ENCODE results near the gene PAMR1.
A peak's percentile ranks its signal among the peaks of the same experiment; 100 is the strongest.

The PAMR1 gene

GRCh38 chr11:35454362-35454761 is 71.1 kb downstream of the PAMR1 start:
- Histone ChIP-seq H3K9me3 (ENCODE audit: control insufficient read depth, insufficient read depth, low read length) (no peaks in the 10 kb centered on the region), H3K27me3 (ENCODE audit: control insufficient read depth, insufficient read depth, low read length) (no peaks in the 10 kb centered on the region), H3K36me3 (ENCODE audit: control insufficient read depth, insufficient read depth, low read length) (no peaks in the 10 kb centered on the region), H3K4me3 (ENCODE audit: low read depth, low read length) (no peak overlapping the region), H3K4me1 (ENCODE audit: control insufficient read depth, insufficient read depth, low read length) (no peaks in the 10 kb centered on the region), H3K9ac (ENCODE audit: low read depth, low read length) (no peak overlapping the region), H3K27ac (ENCODE audit: low read depth, low read length) (no peak overlapping the region)

GRCh38 chr11:35436581-35437250 is 88.7 kb downstream of the PAMR1 start:
- H3K27ac ChIP-seq (ENCODE audit: low read depth, low read length), result no peak overlapping the region
- no peaks in the 10 kb centered on the region for H3K9me3 ChIP-seq (ENCODE audit: control insufficient read depth, insufficient read depth, low read length)
- H3K27me3 ChIP-seq (ENCODE audit: control insufficient read depth, insufficient read depth, low read length), result no peaks in the 10 kb centered on the region

GRCh38 chr11:35433588-35433987 is 91.8 kb downstream of the PAMR1 start:
- no peak overlapping the region for H3K27ac ChIP-seq (ENCODE audit: low read depth, low read length)
- H3K36me3 ChIP-seq (ENCODE audit: control insufficient read depth, insufficient read depth, low read length), result peaks cover 10% of the 10 kb centered on the region; the same call in 1 of the 2 replicates
- no peaks in the 10 kb centered on the region for H3K27me3 ChIP-seq (ENCODE audit: control insufficient read depth, insufficient read depth, low read length)
- no peaks in the 10 kb centered on the region for H3K4me1 ChIP-seq (ENCODE audit: control insufficient read depth, insufficient read depth, low read length)
- H3K9ac ChIP-seq (ENCODE audit: low read depth, low read length), result no peak overlapping the region
- H3K4me3 ChIP-seq (ENCODE audit: low read depth, low read length), result no peak overlapping the region
- H3K9me3 ChIP-seq (ENCODE audit: control insufficient read depth, insufficient read depth, low read length), result no peaks in the 10 kb centered on the region

More at GRCh38 chr11:35436581-35437250, 88.7 kb downstream of the PAMR1 start:
- no peak overlapping the region for H3K4me3 ChIP-seq (ENCODE audit: low read depth, low read length)
- H3K4me1 ChIP-seq (ENCODE audit: control insufficient read depth, insufficient read depth, low read length), result no peaks in the 10 kb centered on the region
- H3K36me3 ChIP-seq (ENCODE audit: control insufficient read depth, insufficient read depth, low read length), result peaks cover 10% of the 10 kb centered on the region; the same call in 1 of the 2 replicates
- no peak overlapping the region for H3K9ac ChIP-seq (ENCODE audit: low read depth, low read length)

- H3K27me3 ChIP-seq (ENCODE audit: control insufficient read depth, insufficient read depth, low read length), result no peaks in the 10 kb centered on the region
- no peak overlapping the region for H3K9ac ChIP-seq (ENCODE audit: low read depth, low read length)
- H3K4me1 ChIP-seq (ENCODE audit: control insufficient read depth, insufficient read depth, low read length), result no peaks in the 10 kb centered on the region
- no peak overlapping the region for H3K27ac ChIP-seq (ENCODE audit: low read depth, low read length)
- H3K36me3 ChIP-seq (ENCODE audit: control insufficient read depth, insufficient read depth, low read length), result peaks cover 10% of the 10 kb centered on the region; the same call in 1 of the 2 replicates
- no peaks in the 10 kb centered on the region for H3K9me3 ChIP-seq (ENCODE audit: control insufficient read depth, insufficient read depth, low read length)
- H3K4me3 ChIP-seq (ENCODE audit: low read depth, low read length), result no peak overlapping the region
Observed at GRCh38 chr11:35432464-35432863, 93.0 kb downstream of the PAMR1 start.

- Histone ChIP-seq H3K4me1 (ENCODE audit: control insufficient read depth, insufficient read depth, low read length) (no peaks in the 10 kb centered on the region), H3K27me3 (ENCODE audit: control insufficient read depth, insufficient read depth, low read length) (peaks cover 28% of the 10 kb centered on the region), H3K9me3 (ENCODE audit: control insufficient read depth, insufficient read depth, low read length) (no peaks in the 10 kb centered on the region), H3K27ac (ENCODE audit: low read depth, low read length) (no peak overlapping the region), H3K36me3 (ENCODE audit: control insufficient read depth, insufficient read depth, low read length) (peaks cover 3% of the 10 kb centered on the region; the same call in 1 of the 2 replicates), H3K9ac (ENCODE audit: low read depth, low read length) (no peak overlapping the region), H3K4me3 (ENCODE audit: low read depth, low read length) (no peak overlapping the region)
Observed at GRCh38 chr11:35427071-35427470, 98.3 kb downstream of the PAMR1 start.

- no peaks in the 10 kb centered on the region for H3K36me3 ChIP-seq (ENCODE audit: control insufficient read depth, insufficient read depth, low read length)
- H3K27me3 ChIP-seq (ENCODE audit: control insufficient read depth, insufficient read depth, low read length), result peaks cover 35% of the 10 kb centered on the region
- H3K4me1 ChIP-seq (ENCODE audit: control insufficient read depth, insufficient read depth, low read length), result no peaks in the 10 kb centered on the region
- no peak overlapping the region for H3K27ac ChIP-seq (ENCODE audit: low read depth, low read length)
- no peak overlapping the region for H3K9ac ChIP-seq (ENCODE audit: low read depth, low read length)
- no peak overlapping the region for H3K4me3 ChIP-seq (ENCODE audit: low read depth, low read length)
- H3K9me3 ChIP-seq (ENCODE audit: control insufficient read depth, insufficient read depth, low read length), result no peaks in the 10 kb centered on the region
Observed at GRCh38 chr11:35426351-35426750, 99.1 kb downstream of the PAMR1 start.

GRCh38 chr11:35425603-35426212 is 99.7 kb downstream of the PAMR1 start:
- H3K4me1 ChIP-seq (ENCODE audit: control insufficient read depth, insufficient read depth, low read length), result no peaks in the 10 kb centered on the region
- H3K27me3 ChIP-seq (ENCODE audit: control insufficient read depth, insufficient read depth, low read length), result peaks cover 42% of the 10 kb centered on the region
- H3K9me3 ChIP-seq (ENCODE audit: control insufficient read depth, insufficient read depth, low read length), result no peaks in the 10 kb centered on the region
- no peak overlapping the region for H3K9ac ChIP-seq (ENCODE audit: low read depth, low read length)
- H3K4me3 ChIP-seq (ENCODE audit: low read depth, low read length), result no peak overlapping the region
- H3K36me3 ChIP-seq (ENCODE audit: control insufficient read depth, insufficient read depth, low read length), result no peaks in the 10 kb centered on the region
- H3K27ac ChIP-seq (ENCODE audit: low read depth, low read length), result no peak overlapping the region

- no peak overlapping the region for H3K4me3 ChIP-seq (ENCODE audit: low read depth, low read length)
- peaks cover 55% of the 10 kb centered on the region for H3K27me3 ChIP-seq (ENCODE audit: control insufficient read depth, insufficient read depth, low read length)
- no peak overlapping the region for H3K9ac ChIP-seq (ENCODE audit: low read depth, low read length)
Observed at GRCh38 chr11:35424157-35424940, 101.1 kb downstream of the PAMR1 start.

GRCh38 chr11:35420371-35420770 is 105.0 kb downstream of the PAMR1 start:
- peaks cover 6% of the 10 kb centered on the region; the same call in 1 of the 2 replicates for H3K4me1 ChIP-seq (ENCODE audit: control insufficient read depth, insufficient read depth, low read length)
- H3K36me3 ChIP-seq (ENCODE audit: control insufficient read depth, insufficient read depth, low read length), result no peaks in the 10 kb centered on the region
- no peaks in the 10 kb centered on the region for H3K9me3 ChIP-seq (ENCODE audit: control insufficient read depth, insufficient read depth, low read length)
- H3K9ac ChIP-seq (ENCODE audit: low read depth, low read length), result no peak overlapping the region
- peak overlapping the region; percentile 72 for H3K4me3 ChIP-seq (ENCODE audit: low read depth, low read length)
- peaks cover 92% of the 10 kb centered on the region for H3K27me3 ChIP-seq (ENCODE audit: control insufficient read depth, insufficient read depth, low read length)
- H3K27ac ChIP-seq (ENCODE audit: low read depth, low read length), result no peak overlapping the region

More at GRCh38 chr11:35424157-35424940, 101.1 kb downstream of the PAMR1 start:
- Histone ChIP-seq H3K27ac (ENCODE audit: low read depth, low read length) (no peak overlapping the region), H3K4me1 (ENCODE audit: control insufficient read depth, insufficient read depth, low read length) (no peaks in the 10 kb centered on the region), H3K36me3 (ENCODE audit: control insufficient read depth, insufficient read depth, low read length) (no peaks in the 10 kb centered on the region), H3K9me3 (ENCODE audit: control insufficient read depth, insufficient read depth, low read length) (no peaks in the 10 kb centered on the region)

GRCh38 chr11:35419830-35420333 is 105.5 kb downstream of the PAMR1 start:
- peak overlapping the region; percentile 72 for H3K4me3 ChIP-seq (ENCODE audit: low read depth, low read length)
- H3K27ac ChIP-seq (ENCODE audit: low read depth, low read length), result no peak overlapping the region
- H3K36me3 ChIP-seq (ENCODE audit: control insufficient read depth, insufficient read depth, low read length), result no peaks in the 10 kb centered on the region
- peaks cover 94% of the 10 kb centered on the region for H3K27me3 ChIP-seq (ENCODE audit: control insufficient read depth, insufficient read depth, low read length)
- H3K4me1 ChIP-seq (ENCODE audit: control insufficient read depth, insufficient read depth, low read length), result peaks cover 6% of the 10 kb centered on the region; the same call in 1 of the 2 replicates
- no peaks in the 10 kb centered on the region for H3K9me3 ChIP-seq (ENCODE audit: control insufficient read depth, insufficient read depth, low read length)
- H3K9ac ChIP-seq (ENCODE audit: low read depth, low read length), result 0 out of 2 replicates have a peak overlapping the region, but pooled peaks have one; percentile 7

All from HUES48 (cell line).